ENCODE measurements around the gene TRIM24.
"Not testable (repeated sequence)": the region's sequence is repeated elsewhere in the genome, so short reads cannot be mapped to it uniquely, and the experiment has no call there.

DNA sequence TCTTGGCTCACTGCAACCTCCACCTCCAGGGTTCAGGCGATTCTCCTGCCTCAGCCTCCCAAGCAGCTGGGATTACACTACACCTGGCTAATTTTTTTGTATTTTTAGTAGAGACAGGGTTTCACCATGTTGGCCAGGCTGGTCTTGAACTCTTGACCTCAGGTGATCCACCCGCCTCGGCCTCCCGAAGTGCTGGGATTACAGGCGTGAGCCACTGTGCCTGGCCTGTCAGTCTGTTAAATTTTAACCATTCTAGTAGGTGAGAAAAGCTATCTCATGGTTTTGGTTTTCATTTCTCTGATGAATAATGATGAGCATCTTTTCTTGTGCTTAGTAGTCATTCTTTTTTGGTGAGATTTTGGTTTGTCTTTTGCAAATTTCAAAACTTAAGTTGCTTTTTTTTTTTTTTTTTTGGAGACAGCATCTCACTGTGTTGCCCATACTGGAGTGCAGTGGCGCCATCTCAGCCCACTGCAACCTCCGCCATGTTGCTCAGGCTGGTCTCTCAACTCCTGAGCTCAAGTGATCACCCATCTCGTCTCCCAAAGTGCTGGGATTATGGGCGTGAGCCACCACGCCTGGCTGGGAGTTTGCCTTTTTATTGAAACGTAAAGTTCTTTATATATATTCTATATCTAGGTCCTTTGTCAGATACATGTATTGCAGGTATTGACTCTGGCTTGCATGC, 6.2 kb downstream of the TRIM24 start:
- TF ChIP-seq, protein P1, sequence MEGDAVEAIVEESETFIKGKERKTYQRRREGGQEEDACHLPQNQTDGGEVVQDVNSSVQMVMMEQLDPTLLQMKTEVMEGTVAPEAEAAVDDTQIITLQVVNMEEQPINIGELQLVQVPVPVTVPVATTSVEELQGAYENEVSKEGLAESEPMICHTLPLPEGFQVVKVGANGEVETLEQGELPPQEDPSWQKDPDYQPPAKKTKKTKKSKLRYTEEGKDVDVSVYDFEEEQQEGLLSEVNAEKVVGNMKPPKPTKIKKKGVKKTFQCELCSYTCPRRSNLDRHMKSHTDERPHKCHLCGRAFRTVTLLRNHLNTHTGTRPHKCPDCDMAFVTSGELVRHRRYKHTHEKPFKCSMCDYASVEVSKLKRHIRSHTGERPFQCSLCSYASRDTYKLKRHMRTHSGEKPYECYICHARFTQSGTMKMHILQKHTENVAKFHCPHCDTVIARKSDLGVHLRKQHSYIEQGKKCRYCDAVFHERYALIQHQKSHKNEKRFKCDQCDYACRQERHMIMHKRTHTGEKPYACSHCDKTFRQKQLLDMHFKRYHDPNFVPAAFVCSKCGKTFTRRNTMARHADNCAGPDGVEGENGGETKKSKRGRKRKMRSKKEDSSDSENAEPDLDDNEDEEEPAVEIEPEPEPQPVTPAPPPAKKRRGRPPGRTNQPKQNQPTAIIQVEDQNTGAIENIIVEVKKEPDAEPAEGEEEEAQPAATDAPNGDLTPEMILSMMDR (IDR thresholded peaks at IDR 0.05): not testable (repeated sequence)
- TF ChIP-seq POLR2AphosphoS5, TCF7L2 (IDR thresholded peaks at IDR 0.05; ENCODE audit: low read depth, low read length): not testable (repeated sequence)
- TF ChIP-seq, protein P2, sequence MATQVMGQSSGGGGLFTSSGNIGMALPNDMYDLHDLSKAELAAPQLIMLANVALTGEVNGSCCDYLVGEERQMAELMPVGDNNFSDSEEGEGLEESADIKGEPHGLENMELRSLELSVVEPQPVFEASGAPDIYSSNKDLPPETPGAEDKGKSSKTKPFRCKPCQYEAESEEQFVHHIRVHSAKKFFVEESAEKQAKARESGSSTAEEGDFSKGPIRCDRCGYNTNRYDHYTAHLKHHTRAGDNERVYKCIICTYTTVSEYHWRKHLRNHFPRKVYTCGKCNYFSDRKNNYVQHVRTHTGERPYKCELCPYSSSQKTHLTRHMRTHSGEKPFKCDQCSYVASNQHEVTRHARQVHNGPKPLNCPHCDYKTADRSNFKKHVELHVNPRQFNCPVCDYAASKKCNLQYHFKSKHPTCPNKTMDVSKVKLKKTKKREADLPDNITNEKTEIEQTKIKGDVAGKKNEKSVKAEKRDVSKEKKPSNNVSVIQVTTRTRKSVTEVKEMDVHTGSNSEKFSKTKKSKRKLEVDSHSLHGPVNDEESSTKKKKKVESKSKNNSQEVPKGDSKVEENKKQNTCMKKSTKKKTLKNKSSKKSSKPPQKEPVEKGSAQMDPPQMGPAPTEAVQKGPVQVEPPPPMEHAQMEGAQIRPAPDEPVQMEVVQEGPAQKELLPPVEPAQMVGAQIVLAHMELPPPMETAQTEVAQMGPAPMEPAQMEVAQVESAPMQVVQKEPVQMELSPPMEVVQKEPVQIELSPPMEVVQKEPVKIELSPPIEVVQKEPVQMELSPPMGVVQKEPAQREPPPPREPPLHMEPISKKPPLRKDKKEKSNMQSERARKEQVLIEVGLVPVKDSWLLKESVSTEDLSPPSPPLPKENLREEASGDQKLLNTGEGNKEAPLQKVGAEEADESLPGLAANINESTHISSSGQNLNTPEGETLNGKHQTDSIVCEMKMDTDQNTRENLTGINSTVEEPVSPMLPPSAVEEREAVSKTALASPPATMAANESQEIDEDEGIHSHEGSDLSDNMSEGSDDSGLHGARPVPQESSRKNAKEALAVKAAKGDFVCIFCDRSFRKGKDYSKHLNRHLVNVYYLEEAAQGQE (IDR thresholded peaks at IDR 0.05; ENCODE audit: insufficient read depth in 1 of 2, low read depth in 2 of 2, low read length in 1 of 2): not testable (repeated sequence)

Data from Panc1 (cell line).